Liver (tissue), 3 donors: ENCODE measurements around the gene OSBPL10.

Source experiments
- EGR1 ChIP-seq, 2 donors: IDR thresholded peaks; 2 replicates each; pipeline ENCODE4 v1.6.1; 2016 to 2018; ENCODE audit warnings: antibody characterized with exemption in 2 of 2, low read depth in 2 of 2
- FOXA1 ChIP-seq: IDR thresholded peaks from 2 replicates; pipeline ENCODE4 v1.6.1; 2016; ENCODE audit warnings: antibody characterized with exemption
- HNF4G ChIP-seq: IDR thresholded peaks from 2 replicates; pipeline ENCODE4 v1.6.1; 2016; ENCODE audit warnings: antibody characterized with exemption
- JUND ChIP-seq, 2 donors: IDR thresholded peaks; 2 replicates each; pipeline ENCODE4 v1.6.1; 2016; ENCODE audit warnings: antibody characterized with exemption in 2 of 2
- MAX ChIP-seq: IDR thresholded peaks from 2 replicates; pipeline ENCODE4 v1.6.1; 2016; ENCODE audit warnings: antibody characterized with exemption
- NR2F2 ChIP-seq: IDR thresholded peaks from 2 replicates; pipeline ENCODE4 v1.6.1; 2016; ENCODE audit warnings: antibody characterized with exemption
- RAD21 ChIP-seq, 2 donors: IDR thresholded peaks; 2 replicates each; pipeline ENCODE4 v1.6.1; 2016; ENCODE audit warnings: antibody characterized with exemption in 2 of 2, mild to moderate bottlenecking in 2 of 2
- RXRA ChIP-seq, 2 donors: IDR thresholded peaks; 2 replicates each; pipeline ENCODE4 v1.6.1; 2017 to 2018; ENCODE audit warnings: antibody characterized with exemption in 2 of 2, mild to moderate bottlenecking in 1 of 2
- SP1 ChIP-seq: IDR thresholded peaks from 2 replicates; pipeline ENCODE4 v1.6.1; 2018; ENCODE audit warnings: antibody characterized with exemption, mild to moderate bottlenecking
- TAF1 ChIP-seq: conservative IDR thresholded peaks from 2 replicates; pipeline ENCODE4 v1.6.1; 2016; ENCODE audit warnings: antibody characterized with exemption, mild to moderate bottlenecking
- YY1 ChIP-seq: IDR thresholded peaks from 2 replicates; pipeline ENCODE4 v1.6.1; 2016; ENCODE audit warnings: antibody characterized with exemption, mild to moderate bottlenecking
- TF ChIP-seq, protein P1 (sequence below): fragments of 150-350 bp; IDR thresholded peaks from 2 replicates; pipeline ENCODE4 v1.5.1; 2017; ENCODE audit warnings: improper control_type of control experiment, low read depth, low read length; ENCODE audit not compliant: missing input control
- TF ChIP-seq, protein P2 (sequence below): IDR thresholded peaks from 2 replicates; pipeline ENCODE4 v1.6.1; 2016; ENCODE audit warnings: antibody characterized with exemption, mild to moderate bottlenecking
- TF ChIP-seq, protein P3 (sequence below): IDR thresholded peaks from 2 replicates; pipeline ENCODE4 v1.6.1; 2016; ENCODE audit warnings: antibody characterized with exemption
- donor health status: healthy.
- donor health status: healthy.

GRCh38 chr3:31997500-31997899, 16.4 kb upstream of the OSBPL10 start:
- no peak for TF ChIP-seq SP1
- TF ChIP-seq, protein P1, sequence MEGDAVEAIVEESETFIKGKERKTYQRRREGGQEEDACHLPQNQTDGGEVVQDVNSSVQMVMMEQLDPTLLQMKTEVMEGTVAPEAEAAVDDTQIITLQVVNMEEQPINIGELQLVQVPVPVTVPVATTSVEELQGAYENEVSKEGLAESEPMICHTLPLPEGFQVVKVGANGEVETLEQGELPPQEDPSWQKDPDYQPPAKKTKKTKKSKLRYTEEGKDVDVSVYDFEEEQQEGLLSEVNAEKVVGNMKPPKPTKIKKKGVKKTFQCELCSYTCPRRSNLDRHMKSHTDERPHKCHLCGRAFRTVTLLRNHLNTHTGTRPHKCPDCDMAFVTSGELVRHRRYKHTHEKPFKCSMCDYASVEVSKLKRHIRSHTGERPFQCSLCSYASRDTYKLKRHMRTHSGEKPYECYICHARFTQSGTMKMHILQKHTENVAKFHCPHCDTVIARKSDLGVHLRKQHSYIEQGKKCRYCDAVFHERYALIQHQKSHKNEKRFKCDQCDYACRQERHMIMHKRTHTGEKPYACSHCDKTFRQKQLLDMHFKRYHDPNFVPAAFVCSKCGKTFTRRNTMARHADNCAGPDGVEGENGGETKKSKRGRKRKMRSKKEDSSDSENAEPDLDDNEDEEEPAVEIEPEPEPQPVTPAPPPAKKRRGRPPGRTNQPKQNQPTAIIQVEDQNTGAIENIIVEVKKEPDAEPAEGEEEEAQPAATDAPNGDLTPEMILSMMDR: no peak
- TF ChIP-seq NR2F2: no peak
- no peak for TF ChIP-seq FOXA1
- TF ChIP-seq, protein P2, sequence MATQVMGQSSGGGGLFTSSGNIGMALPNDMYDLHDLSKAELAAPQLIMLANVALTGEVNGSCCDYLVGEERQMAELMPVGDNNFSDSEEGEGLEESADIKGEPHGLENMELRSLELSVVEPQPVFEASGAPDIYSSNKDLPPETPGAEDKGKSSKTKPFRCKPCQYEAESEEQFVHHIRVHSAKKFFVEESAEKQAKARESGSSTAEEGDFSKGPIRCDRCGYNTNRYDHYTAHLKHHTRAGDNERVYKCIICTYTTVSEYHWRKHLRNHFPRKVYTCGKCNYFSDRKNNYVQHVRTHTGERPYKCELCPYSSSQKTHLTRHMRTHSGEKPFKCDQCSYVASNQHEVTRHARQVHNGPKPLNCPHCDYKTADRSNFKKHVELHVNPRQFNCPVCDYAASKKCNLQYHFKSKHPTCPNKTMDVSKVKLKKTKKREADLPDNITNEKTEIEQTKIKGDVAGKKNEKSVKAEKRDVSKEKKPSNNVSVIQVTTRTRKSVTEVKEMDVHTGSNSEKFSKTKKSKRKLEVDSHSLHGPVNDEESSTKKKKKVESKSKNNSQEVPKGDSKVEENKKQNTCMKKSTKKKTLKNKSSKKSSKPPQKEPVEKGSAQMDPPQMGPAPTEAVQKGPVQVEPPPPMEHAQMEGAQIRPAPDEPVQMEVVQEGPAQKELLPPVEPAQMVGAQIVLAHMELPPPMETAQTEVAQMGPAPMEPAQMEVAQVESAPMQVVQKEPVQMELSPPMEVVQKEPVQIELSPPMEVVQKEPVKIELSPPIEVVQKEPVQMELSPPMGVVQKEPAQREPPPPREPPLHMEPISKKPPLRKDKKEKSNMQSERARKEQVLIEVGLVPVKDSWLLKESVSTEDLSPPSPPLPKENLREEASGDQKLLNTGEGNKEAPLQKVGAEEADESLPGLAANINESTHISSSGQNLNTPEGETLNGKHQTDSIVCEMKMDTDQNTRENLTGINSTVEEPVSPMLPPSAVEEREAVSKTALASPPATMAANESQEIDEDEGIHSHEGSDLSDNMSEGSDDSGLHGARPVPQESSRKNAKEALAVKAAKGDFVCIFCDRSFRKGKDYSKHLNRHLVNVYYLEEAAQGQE: no peak
- TF ChIP-seq RAD21 (IDR thresholded peaks at IDR 0.05): no peak
- TF ChIP-seq YY1: no peak
- no peak for TF ChIP-seq RXRA (IDR thresholded peaks at IDR 0.05)
- no peak for TF ChIP-seq JUND (IDR thresholded peaks at IDR 0.05)
- TF ChIP-seq, protein P3, sequence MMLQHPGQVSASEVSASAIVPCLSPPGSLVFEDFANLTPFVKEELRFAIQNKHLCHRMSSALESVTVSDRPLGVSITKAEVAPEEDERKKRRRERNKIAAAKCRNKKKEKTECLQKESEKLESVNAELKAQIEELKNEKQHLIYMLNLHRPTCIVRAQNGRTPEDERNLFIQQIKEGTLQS: no peak
- TF ChIP-seq TAF1: no peak
- no peak for TF ChIP-seq HNF4G
- no peak for TF ChIP-seq EGR1 (IDR thresholded peaks at IDR 0.05; ENCODE audit: low read depth in 2 of 2)
- TF ChIP-seq MAX: no peak
